Epithelial cell of proximal tubule (primary cell): ENCODE measurements around the gene DNASE2. TPM values are rescaled to one million over a fixed set of nuclear protein-coding genes. Genes with fewer than 3 reads are reported as not detected.
"Not testable (repeated sequence)": the region's sequence is repeated elsewhere in the genome, so short reads cannot be mapped to it uniquely, and the experiment has no call there.

Experiments used
- DNase-seq: peaks from one replicate; pipeline ENCODE4 v3.0.0-alpha.2; 2011; ENCODE audit warnings: low read depth
- H3K4me3 ChIP-seq: 2 replicates; pipeline ENCODE4 v1.5.1; 2011; ENCODE audit warnings: low read depth, mild to moderate bottlenecking, low read length
- CTCF ChIP-seq: conservative IDR thresholded peaks from 2 replicates; pipeline ENCODE4 v1.5.1; 2012; ENCODE audit warnings: low read depth, mild to moderate bottlenecking, low read length
- total RNA-seq: library from RNA; depleted of rRNA; stranded (reverse); fragments of >200 nt; gene quantifications from 2 replicates; pipeline ENCODE4 v1.2.3, GENCODE V29; 2015

The DNASE2 gene
- total RNA-seq, 1 donor from 2014 or later, result 21.0 TPM

GRCh38 chr19:12858041-12858928 is 23.0 kb downstream of the DNASE2 start:
- TF ChIP-seq CTCF, result no peak
- no peak overlapping the region for H3K4me3 ChIP-seq
- DNase-seq, result no peak

GRCh38 chr19:12856653-12857052 is 24.6 kb downstream of the DNASE2 start:
- H3K4me3 ChIP-seq, result no peak overlapping the region
- DNase-seq, result no peak
- no peak for TF ChIP-seq CTCF

GRCh38 chr19:12847159-12848139 is 33.8 kb downstream of the DNASE2 start:
- peak overlapping the region; percentile 42 for H3K4me3 ChIP-seq
- peak; percentile 91 for TF ChIP-seq CTCF
- DNase-seq, result peak; percentile 13

GRCh38 chr19:12846613-12847012 is 34.6 kb downstream of the DNASE2 start:
- not testable (repeated sequence) for DNase-seq, H3K4me3 ChIP-seq

- TF ChIP-seq CTCF, result no peak
- no peak for DNase-seq
- no peak overlapping the region for H3K4me3 ChIP-seq
These were observed 37.1 kb downstream of the DNASE2 start for GRCh38 chr19:12843999-12844732.

- no peak overlapping the region for H3K4me3 ChIP-seq
- TF ChIP-seq CTCF, result no peak
These were observed 37.9 kb downstream of the DNASE2 start for GRCh38 chr19:12843328-12843727.

More at GRCh38 chr19:12843328-12843727, 37.9 kb downstream of the DNASE2 start:
- no peak for DNase-seq
